ENCODE measurements around the gene TF.

Gene TF

GRCh38 chr3:133747907-133748639, 1.9 kb downstream of the TF start:
- FAIRE-seq: no peak

GRCh38 chr3:133749427-133750258, 3.5 kb downstream of the TF start:
- no peak for FAIRE-seq

GRCh38 chr3:133750259-133750656, 4.1 kb downstream of the TF start:
- FAIRE-seq: no peak

GRCh38 chr3:133753107-133753778, 7.0 kb downstream of the TF start:
- FAIRE-seq: no peak

- FAIRE-seq: no peak
Measured at GRCh38 chr3:133753779-133754164, 7.6 kb downstream of the TF start.

- FAIRE-seq: no peak
Measured at GRCh38 chr3:133754455-133754854, 8.3 kb downstream of the TF start.

GRCh38 chr3:133754973-133755828, 9.0 kb downstream of the TF start:
- no peak for FAIRE-seq

GRCh38 chr3:133756716-133757694, 10.8 kb downstream of the TF start:
- no peak for FAIRE-seq

GRCh38 chr3:133757701-133758567, 11.7 kb downstream of the TF start:
- FAIRE-seq: no peak

GRCh38 chr3:133758568-133758928, 12.4 kb downstream of the TF start:
- FAIRE-seq: no peak

GRCh38 chr3:133758964-133759739, 13.0 kb downstream of the TF start:
- no peak for FAIRE-seq

GRCh38 chr3:133759740-133760305, 13.6 kb downstream of the TF start:
- FAIRE-seq: no peak

- no peak for FAIRE-seq
Measured at GRCh38 chr3:133760916-133761315, 14.7 kb downstream of the TF start.

GRCh38 chr3:133761605-133762484, 15.7 kb downstream of the TF start:
- FAIRE-seq: no peak

GRCh38 chr3:133762539-133762938, 16.3 kb downstream of the TF start:
- FAIRE-seq: no peak

GRCh38 chr3:133763797-133764683, 17.8 kb downstream of the TF start:
- FAIRE-seq: no peak

- no peak for FAIRE-seq
Measured at GRCh38 chr3:133765256-133765655, 19.1 kb downstream of the TF start.
